Measurements from ENCODE around the gene TGFBR1.

- TF ChIP-seq EZH2 (IDR thresholded peaks at IDR 0.05; ENCODE audit: borderline replicate concordance) (no peak), CTCF (IDR thresholded peaks at IDR 0.05; ENCODE audit: poor library complexity) (no peak)
These were observed 77.4 kb downstream of the TGFBR1 start for GRCh38 chr9:99182356-99182755.
